ENCODE results near the gene SMDT1.

- TF ChIP-seq GATA3 (IDR thresholded peaks at IDR 0.05; ENCODE audit: low read depth, low read length) (no peak), GATA2 (IDR thresholded peaks at IDR 0.05; ENCODE audit: low read depth, low read length) (no peak)
Measured at GRCh38 chr22:42079319-42080251, at the start of gene SMDT1.

Measured in SH-SY5Y (cell line).